ENCODE data around the gene ACSM6. TPM values are rescaled to one million over a fixed set of nuclear protein-coding genes. Genes with fewer than 3 reads are reported as not detected.
"Not testable (repeated sequence)": the region's sequence is repeated elsewhere in the genome, so short reads cannot be mapped to it uniquely, and the experiment has no call there.

Gene ACSM6
- total and polyA plus RNA-seq, 2 donors (not counting 3 experiments of a cell fraction or from before 2014, with no cell fraction given): not detected

DNA sequence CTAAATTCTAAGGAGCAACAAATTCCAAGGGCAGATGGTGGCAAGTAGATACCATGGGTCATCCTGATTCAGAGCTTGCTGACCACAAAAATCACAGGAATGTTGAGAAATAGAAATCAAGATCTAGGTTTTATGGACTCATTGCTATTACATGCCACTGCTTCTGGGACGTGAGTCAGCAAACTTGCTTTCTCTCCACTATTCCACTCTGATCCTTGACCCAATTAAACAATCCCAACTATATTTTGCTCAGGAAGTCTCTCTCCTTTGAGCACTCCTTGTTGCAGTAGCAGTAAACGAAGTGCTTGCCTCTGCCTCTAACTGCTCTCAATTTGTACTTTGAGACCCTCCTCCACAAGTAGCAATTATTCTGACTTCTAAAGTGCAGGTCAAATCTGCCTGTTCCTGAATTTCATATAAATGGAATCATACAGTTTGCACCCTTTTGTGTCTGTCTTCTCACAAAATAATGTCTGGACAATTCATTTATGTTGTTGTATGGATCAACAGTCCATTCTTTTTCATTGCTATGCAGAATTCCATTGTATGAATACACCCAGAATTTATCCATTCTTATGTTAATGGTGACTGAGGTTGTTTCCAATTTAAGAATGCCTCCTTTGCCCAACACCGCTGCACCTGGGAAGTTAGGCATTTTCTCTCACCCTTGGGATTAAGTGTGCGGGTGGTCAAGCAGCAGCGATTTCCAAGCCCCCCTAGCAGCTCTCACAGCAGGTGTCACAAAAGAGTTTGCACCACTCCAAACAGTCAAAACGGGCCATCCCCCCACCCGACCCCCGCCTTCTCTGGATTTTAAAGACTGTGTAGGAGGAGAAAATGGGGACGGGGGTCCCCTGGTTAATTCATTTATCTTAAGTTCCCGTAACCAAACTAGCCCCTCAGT, 35.9 kb downstream of the ACSM6 start:
- Histone ChIP-seq H3K79me2 (ENCODE audit: control insufficient read depth, insufficient read depth, low read length) (no peaks in the 10 kb centered on the region), H3K4me3 (replicated peaks in 1 of 3; ENCODE audit: insufficient read depth in 1 of 3, low read depth in 1 of 3, low read length in 3 of 3) (peak overlapping the region in 1 of 3 experiments; percentile 44), H3K36me3 (ENCODE audit: control insufficient read depth in 2 of 2, extremely low read depth in 1 of 2, insufficient read depth in 2 of 2, low read length in 2 of 2) (no peaks in the 10 kb centered on the region), H2AFZ (ENCODE audit: low read depth, low read length) (no peak overlapping the region), H4K20me1 (replicated peaks; ENCODE audit: control insufficient read depth, extremely low read depth, insufficient read depth, low read length) (no peaks in the 10 kb centered on the region), H3K9me1 (replicated peaks; ENCODE audit: control insufficient read depth, extremely low read depth, insufficient read depth, low read length) (no peaks in the 10 kb centered on the region), H3K9me3 (replicated peaks; ENCODE audit: control insufficient read depth, insufficient read depth, low read length) (no peaks in the 10 kb centered on the region), H3K27ac (ENCODE audit: insufficient read depth, low read depth, low read length) (peak overlapping the region; percentile 61), H3K4me1 (ENCODE audit: control insufficient read depth, extremely low read depth, insufficient read depth, low read length) (peaks cover 11% of the 10 kb centered on the region), H3K9ac (replicated peaks; ENCODE audit: extremely low read depth, insufficient read depth, low read length) (no peak overlapping the region), H3K4me2 (ENCODE audit: insufficient read depth, low read length) (no peak overlapping the region), H3K27me3 (ENCODE audit: control insufficient read depth in 2 of 2, insufficient read depth in 2 of 2, low read length in 2 of 2) (no peaks in the 10 kb centered on the region)
- TF ChIP-seq GATA2 (IDR thresholded peaks at IDR 0.05; ENCODE audit: insufficient read depth, insufficient read length, low read depth, low read length) (peak; percentile 80), POLR2A (IDR thresholded peaks at IDR 0.05; ENCODE audit: low read depth, low read length) (no peak), EZH2 (IDR thresholded peaks at IDR 0.05; ENCODE audit: borderline replicate concordance, low read depth, low read length, severe bottlenecking) (no peak), MYC (IDR thresholded peaks at IDR 0.05; ENCODE audit: low read depth, low read length) (no peak), POLR2AphosphoS5 (IDR thresholded peaks at IDR 0.05; ENCODE audit: insufficient read depth, low read depth, low read length) (peak; percentile 80), FOS (IDR thresholded peaks at IDR 0.05; ENCODE audit: borderline replicate concordance, insufficient read depth, low read length) (peak; percentile 40), JUN (IDR thresholded peaks at IDR 0.05; ENCODE audit: borderline replicate concordance, insufficient read depth, insufficient read length, low read depth) (peak; percentile 58)
- TF ChIP-seq, protein P1, sequence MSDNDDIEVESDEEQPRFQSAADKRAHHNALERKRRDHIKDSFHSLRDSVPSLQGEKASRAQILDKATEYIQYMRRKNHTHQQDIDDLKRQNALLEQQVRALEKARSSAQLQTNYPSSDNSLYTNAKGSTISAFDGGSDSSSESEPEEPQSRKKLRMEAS (IDR thresholded peaks at IDR 0.05; ENCODE audit: insufficient read depth, insufficient read length): no peak
- TF ChIP-seq, protein P2, sequence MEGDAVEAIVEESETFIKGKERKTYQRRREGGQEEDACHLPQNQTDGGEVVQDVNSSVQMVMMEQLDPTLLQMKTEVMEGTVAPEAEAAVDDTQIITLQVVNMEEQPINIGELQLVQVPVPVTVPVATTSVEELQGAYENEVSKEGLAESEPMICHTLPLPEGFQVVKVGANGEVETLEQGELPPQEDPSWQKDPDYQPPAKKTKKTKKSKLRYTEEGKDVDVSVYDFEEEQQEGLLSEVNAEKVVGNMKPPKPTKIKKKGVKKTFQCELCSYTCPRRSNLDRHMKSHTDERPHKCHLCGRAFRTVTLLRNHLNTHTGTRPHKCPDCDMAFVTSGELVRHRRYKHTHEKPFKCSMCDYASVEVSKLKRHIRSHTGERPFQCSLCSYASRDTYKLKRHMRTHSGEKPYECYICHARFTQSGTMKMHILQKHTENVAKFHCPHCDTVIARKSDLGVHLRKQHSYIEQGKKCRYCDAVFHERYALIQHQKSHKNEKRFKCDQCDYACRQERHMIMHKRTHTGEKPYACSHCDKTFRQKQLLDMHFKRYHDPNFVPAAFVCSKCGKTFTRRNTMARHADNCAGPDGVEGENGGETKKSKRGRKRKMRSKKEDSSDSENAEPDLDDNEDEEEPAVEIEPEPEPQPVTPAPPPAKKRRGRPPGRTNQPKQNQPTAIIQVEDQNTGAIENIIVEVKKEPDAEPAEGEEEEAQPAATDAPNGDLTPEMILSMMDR (IDR thresholded peaks at IDR 0.05; ENCODE audit: extremely low read depth in 1 of 2, insufficient read depth in 1 of 2, low read depth in 1 of 2, low read length in 2 of 2): no peak
- no TSS peak for BruUV-seq (replicated peaks)
- intact Hi-C loops (cut with micrococcal nuclease): loop anchor here (1.0 kb wide), 1 partner anchor 47 kb away; no protein-coding TSS in a partner anchor
- CTCF ChIA-PET: interaction anchor here (0.7 to 1.9 kb wide), 3 partner anchors 13 to 133 kb away, joined by 3 to 6 read pairs (median 4); no protein-coding TSS in a partner anchor
- POLR2A ChIA-PET: no interaction called here
- FAIRE-seq (peak; percentile 96), DNase-seq (ENCODE audit: low read depth, low spot score) (peak; percentile 62)
- dilution Hi-C loops (cut with MboI; ENCODE audit: extremely low pct_ligation_motif_present, low sequenced_read_pairs): no loop called here

DNA sequence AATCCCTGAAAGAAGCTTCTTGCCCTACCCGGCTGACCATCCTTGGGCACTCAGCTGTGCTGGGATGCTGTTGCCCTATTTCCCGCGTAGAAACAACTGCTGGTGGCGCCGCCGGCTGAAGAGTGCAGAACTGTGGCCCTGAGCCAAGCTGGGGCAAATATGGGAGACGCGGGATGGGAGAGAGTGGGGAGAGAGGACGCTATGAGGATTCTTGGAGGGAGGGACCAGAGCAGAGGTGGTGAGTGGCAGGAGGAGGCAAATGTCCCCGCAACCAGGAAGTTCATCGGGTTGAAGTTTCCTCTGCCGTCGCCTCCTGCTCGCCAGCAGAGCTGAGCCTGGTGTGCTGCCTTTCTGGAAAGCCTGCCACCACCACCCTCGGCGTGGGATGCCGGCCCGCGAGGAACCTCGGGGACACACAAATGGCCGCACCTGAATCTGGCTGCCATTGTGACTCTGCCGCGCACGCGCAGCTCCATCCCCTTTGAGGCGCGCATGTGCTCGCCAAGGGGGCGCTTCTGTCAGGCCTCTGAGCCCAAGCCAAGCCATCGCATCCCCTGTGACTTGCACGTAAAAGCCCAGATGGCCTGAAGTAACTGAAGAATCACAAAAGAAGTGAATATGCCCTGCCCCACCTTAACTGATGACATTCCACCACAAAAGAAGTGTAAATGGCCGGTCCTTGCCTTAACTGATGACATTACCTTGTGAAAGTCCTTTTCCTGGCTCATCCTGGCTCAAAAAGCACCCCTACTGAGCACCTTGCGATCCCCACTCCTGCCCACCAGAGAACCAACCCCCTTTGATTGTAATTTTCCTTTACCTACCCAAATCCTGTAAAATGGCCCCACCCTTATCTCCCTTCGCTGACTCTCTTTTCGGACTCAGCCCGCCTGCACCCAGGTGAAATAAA, 36.9 kb downstream of the ACSM6 start:
- Histone ChIP-seq H3K27ac (ENCODE audit: insufficient read depth, low read depth, low read length) (peak overlapping the region; percentile 26), H2AFZ (ENCODE audit: low read depth, low read length) (peak overlapping the region; percentile 24), H3K4me1 (ENCODE audit: control insufficient read depth, extremely low read depth, insufficient read depth, low read length) (peaks cover 14% of the 10 kb centered on the region), H3K4me2 (ENCODE audit: insufficient read depth, low read length) (peak overlapping the region; percentile 20), H3K4me3 (replicated peaks in 1 of 3; ENCODE audit: insufficient read depth in 1 of 3, low read depth in 1 of 3, low read length in 3 of 3) (peak overlapping the region in 2 of 3 experiments; percentile 6 to 44)
- dilution Hi-C loops (cut with MboI; ENCODE audit: extremely low pct_ligation_motif_present, low sequenced_read_pairs); H3K79me2 ChIP-seq (ENCODE audit: control insufficient read depth, insufficient read depth, low read length); H4K20me1 ChIP-seq (replicated peaks; ENCODE audit: control insufficient read depth, extremely low read depth, insufficient read depth, low read length); H3K27me3 ChIP-seq (ENCODE audit: control insufficient read depth in 2 of 2, insufficient read depth in 2 of 2, low read length in 2 of 2); H3K36me3 ChIP-seq (ENCODE audit: control insufficient read depth in 2 of 2, extremely low read depth in 1 of 2, insufficient read depth in 2 of 2, low read length in 2 of 2); H3K9me3 ChIP-seq (replicated peaks; ENCODE audit: control insufficient read depth, insufficient read depth, low read length); H3K9me1 ChIP-seq (replicated peaks; ENCODE audit: control insufficient read depth, extremely low read depth, insufficient read depth, low read length); H3K9ac ChIP-seq (replicated peaks; ENCODE audit: extremely low read depth, insufficient read depth, low read length); POLR2A ChIA-PET; FAIRE-seq: not testable (repeated sequence)
- CTCF ChIA-PET: interaction anchor here (0.7 to 1.9 kb wide), 3 partner anchors 12 to 133 kb away, joined by 4 to 6 read pairs (median 6); no protein-coding TSS in a partner anchor
- intact Hi-C loops (cut with micrococcal nuclease): loop anchor here (1.0 kb wide), 1 partner anchor 48 kb away; no protein-coding TSS in a partner anchor
- BruUV-seq (replicated peaks): TSS peak; percentile 64
- peak; percentile 41 for DNase-seq (ENCODE audit: low read depth, low spot score)

Measured in endothelial cell of umbilical vein (primary cell).